Left lung (tissue), 10 donors: ENCODE data around the gene NDUFB6. TPM values are rescaled to one million over a fixed set of nuclear protein-coding genes. Genes with fewer than 3 reads are reported as not detected.
A peak's percentile ranks its signal among the peaks of the same experiment; 100 is the strongest.

Experiments
- ATAC-seq: fragments of 200-7000 bp; cut with Tn5 transposase; one replicate; pipeline ENCODE4 v1.9.1; 2020; ENCODE audit warnings: moderate library complexity
- DNase-seq, 4 donors: peaks; one replicate each; pipeline ENCODE4 v3.0.0-alpha.2; 2013 to 2020
- H3K27ac ChIP-seq, 2 donors: fragments of 200-600 bp; sonication (generic) in 1 of 2; one replicate each; pipeline versions ENCODE4 v1.5.0 to v1.8.0; 2020 to 2021
- H3K27me3 ChIP-seq, 2 donors: fragments of 200-600 bp; sonication (generic) in 1 of 2; one replicate each; pipeline versions ENCODE4 v1.5.0 to v1.8.0; 2020 to 2021
- H3K36me3 ChIP-seq, 2 donors: fragments of 200-600 bp; sonication (generic) in 1 of 2; one replicate each; pipeline versions ENCODE4 v1.5.0 to v1.8.0; 2020 to 2021
- H3K4me1 ChIP-seq, 2 donors: fragments of 200-600 bp; one replicate each; pipeline ENCODE4 v1.8.0; 2021
- H3K4me3 ChIP-seq, 2 donors: fragments of 200-600 bp; sonication (generic) in 1 of 2; one replicate each; pipeline versions ENCODE4 v1.5.0 to v1.8.0; 2020 to 2021; ENCODE audit warnings: mild to moderate bottlenecking in 1 of 2
- H3K9me3 ChIP-seq, 2 donors: fragments of 200-600 bp; sonication (generic) in 1 of 2; one replicate each; pipeline versions ENCODE4 v1.5.0 to v1.8.0; 2020 to 2021
- CTCF ChIP-seq, 2 donors: fragments of 200-600 bp; sonication (generic) in 1 of 2; IDR thresholded peaks; one replicate each; pipeline versions ENCODE4 v1.5.0 to v1.8.0; 2021; ENCODE audit warnings: antibody characterized with exemption in 2 of 2
- intact Hi-C, 2 donors: fragments of 100-400 bp; cut with DNase I; formaldehyde crosslinking; loops; one replicate each; pipeline versions ENCODE4 v1.11.2 to v1.14.2; 2022
- polyA plus RNA-seq, 6 donors: library from polyadenylated mRNA; unstranded; fragments of 120-200 nt; gene quantifications; one replicate each; pipeline ENCODE4 v1.2.1, GENCODE V29; 2013; ENCODE audit not compliant: insufficient read length in 6 of 6
- total RNA-seq, 2 donors: library from RNA; stranded (reverse); fragmentation: NEBNext Ultra II Directional; extraction: Animal tissue kit (Norgen Biotek cat#: 25700); gene quantifications; one replicate each; pipeline ENCODE4 v1.2.1, GENCODE V29; 2021
- donor health status: DM: no; HTN: yes; CAD: no.
- donor health status: DM: no; HTN: no; CAD: no.

Gene NDUFB6
- total and polyA plus RNA-seq, 8 donors = 44.1 to 61.0 (median 52.0) TPM

- Histone ChIP-seq H3K4me3 (no peak overlapping the region), H3K9me3 (no peaks in the 10 kb centered on the region), H3K27ac (no peak overlapping the region), H3K4me1 (no peaks in the 10 kb centered on the region), H3K36me3 (no peaks in the 10 kb centered on the region), H3K27me3 (peaks cover 0 to 18% of the 10 kb centered on the region in 2 donors)
- no peak for TF ChIP-seq CTCF (IDR thresholded peaks at IDR 0.05)
- ATAC-seq (no peak), DNase-seq (no peak)
- intact Hi-C loops = loop anchor here in 1 of 2 donors (2.0 kb wide), 1 partner anchor 202 kb away; no protein-coding TSS in a partner anchor
Observed at GRCh38 chr9:32580631-32581300, 7.8 kb upstream of the NDUFB6 start.

GRCh38 chr9:32579706-32580331 is 6.9 kb upstream of the NDUFB6 start:
- no peaks in the 10 kb centered on the region for H3K4me1 ChIP-seq
- intact Hi-C loops = loop anchor here (2.0 to 10.0 kb wide), 3 partner anchors 145 to 201 kb away; partner anchors contain the start of gene ACO1 (in 1 of the 2)
- peaks cover 0 to 18% of the 10 kb centered on the region in 2 donors for H3K27me3 ChIP-seq

GRCh38 chr9:32578976-32579375 is 6.0 kb upstream of the NDUFB6 start:
- no peak overlapping the region for H3K27ac ChIP-seq
- intact Hi-C loops = loop anchor here (10.0 kb wide), 2 partner anchors 144 to 194 kb away; partner anchors contain the start of gene ACO1 (in 1 of the 2)
- ATAC-seq = no peak
- H3K4me3 ChIP-seq = no peak overlapping the region
- no peak for TF ChIP-seq CTCF (IDR thresholded peaks at IDR 0.05)
- no peak for DNase-seq
- H3K9me3 ChIP-seq = no peaks in the 10 kb centered on the region
- no peaks in the 10 kb centered on the region for H3K4me1 ChIP-seq
- peaks cover 0 to 18% of the 10 kb centered on the region in 2 donors for H3K27me3 ChIP-seq
- no peaks in the 10 kb centered on the region for H3K36me3 ChIP-seq

More at GRCh38 chr9:32579706-32580331, 6.9 kb upstream of the NDUFB6 start:
- Histone ChIP-seq H3K9me3 (no peaks in the 10 kb centered on the region), H3K27ac (no peak overlapping the region), H3K4me3 (no peak overlapping the region), H3K36me3 (no peaks in the 10 kb centered on the region)
- DNase-seq (peak; percentile 45 to 76 (median 57)), ATAC-seq (peak; percentile 59)
- TF ChIP-seq CTCF (IDR thresholded peaks at IDR 0.05) = peak; percentile 88 to 90

GRCh38 chr9:32577316-32577715 is 4.4 kb upstream of the NDUFB6 start:
- TF ChIP-seq CTCF (IDR thresholded peaks at IDR 0.05) = no peak

GRCh38 chr9:32574858-32575257 is 1.9 kb upstream of the NDUFB6 start:
- TF ChIP-seq CTCF (IDR thresholded peaks at IDR 0.05) = no peak
- Histone ChIP-seq H3K27ac (no peak overlapping the region), H3K27me3 (peaks cover 0 to 14% of the 10 kb centered on the region in 2 donors), H3K36me3 (peaks cover 0 to 4% of the 10 kb centered on the region in 2 donors), H3K9me3 (no peaks in the 10 kb centered on the region), H3K4me3 (no peak overlapping the region), H3K4me1 (peaks cover 19 to 33% of the 10 kb centered on the region in 2 donors)
- intact Hi-C loops = loop anchor here (10.0 kb wide), 2 partner anchors 140 to 190 kb away; partner anchors contain the start of gene ACO1 (in 1 of the 2)
- DNase-seq (no peak), ATAC-seq (no peak)

More at GRCh38 chr9:32577316-32577715, 4.4 kb upstream of the NDUFB6 start:
- Histone ChIP-seq H3K36me3 (no peaks in the 10 kb centered on the region), H3K4me3 (no peak overlapping the region), H3K27ac (no peak overlapping the region), H3K9me3 (no peaks in the 10 kb centered on the region), H3K4me1 (peaks cover 5 to 9% of the 10 kb centered on the region in 2 donors), H3K27me3 (peaks cover 0 to 18% of the 10 kb centered on the region in 2 donors)
- DNase-seq (no peak), ATAC-seq (no peak)
- intact Hi-C loops = loop anchor here (10.0 kb wide), 2 partner anchors 143 to 193 kb away; partner anchors contain the start of gene ACO1 (in 1 of the 2)
